BJ (cell line): ENCODE measurements around the gene DNAH8. TPM values are rescaled to one million over a fixed set of nuclear protein-coding genes. Genes with fewer than 3 reads are reported as not detected.
"Not testable (repeated sequence)": the region's sequence is repeated elsewhere in the genome, so short reads cannot be mapped to it uniquely, and the experiment has no call there.

Experiments
- CTCF ChIA-PET: fragments of 350-600 bp; formaldehyde crosslinking; extraction: SDS; loops from one replicate; lab custom pipeline; 2021; ENCODE audit warnings: antibody characterized with exemption, inconsistent platforms; lab: Yijun Ruan, JAX
- POLR2A ChIA-PET: fragments of 300-600 bp; sonication (Branson Sonifier 250); formaldehyde crosslinking; extraction: SDS; loops from one replicate; lab custom pipeline; 2021; ENCODE audit warnings: antibody characterized with exemption; lab: Charles Lee
- DNase-seq: peaks from one replicate; pipeline ENCODE4 v3.0.0-alpha.2; 2011; ENCODE audit warnings: low read depth
- H3K27me3 ChIP-seq: 2 replicates; pipeline ENCODE4 v1.6.0; 2011; ENCODE audit warnings: low read length; ENCODE audit not compliant: control insufficient read depth, insufficient read depth
- H3K36me3 ChIP-seq: 2 replicates; pipeline ENCODE4 v1.5.1; 2011; ENCODE audit warnings: low read length; ENCODE audit not compliant: control insufficient read depth, insufficient read depth
- H3K4me3 ChIP-seq: 2 replicates; pipeline ENCODE4 v1.5.1; 2011; ENCODE audit warnings: low read depth, mild to moderate bottlenecking, control low read depth, low read length
- polyA plus RNA-seq: library from polyadenylated mRNA; depleted of rRNA; stranded (reverse); fragments of >200 nt; gene quantifications from 2 replicates; pipeline ENCODE4 v1.2.3, GENCODE V29; 2011
- TF ChIP-seq, protein P1 (sequence below): IDR thresholded peaks from 2 replicates; pipeline ENCODE4 v1.5.1; 2011; ENCODE audit warnings: low read depth, mild to moderate bottlenecking, control low read depth, inconsistent platforms, low read length, moderate library complexity; ENCODE audit not compliant: insufficient read depth

DNAH8 gene
- polyA plus RNA-seq, 1 experiment, result not detected

DNA sequence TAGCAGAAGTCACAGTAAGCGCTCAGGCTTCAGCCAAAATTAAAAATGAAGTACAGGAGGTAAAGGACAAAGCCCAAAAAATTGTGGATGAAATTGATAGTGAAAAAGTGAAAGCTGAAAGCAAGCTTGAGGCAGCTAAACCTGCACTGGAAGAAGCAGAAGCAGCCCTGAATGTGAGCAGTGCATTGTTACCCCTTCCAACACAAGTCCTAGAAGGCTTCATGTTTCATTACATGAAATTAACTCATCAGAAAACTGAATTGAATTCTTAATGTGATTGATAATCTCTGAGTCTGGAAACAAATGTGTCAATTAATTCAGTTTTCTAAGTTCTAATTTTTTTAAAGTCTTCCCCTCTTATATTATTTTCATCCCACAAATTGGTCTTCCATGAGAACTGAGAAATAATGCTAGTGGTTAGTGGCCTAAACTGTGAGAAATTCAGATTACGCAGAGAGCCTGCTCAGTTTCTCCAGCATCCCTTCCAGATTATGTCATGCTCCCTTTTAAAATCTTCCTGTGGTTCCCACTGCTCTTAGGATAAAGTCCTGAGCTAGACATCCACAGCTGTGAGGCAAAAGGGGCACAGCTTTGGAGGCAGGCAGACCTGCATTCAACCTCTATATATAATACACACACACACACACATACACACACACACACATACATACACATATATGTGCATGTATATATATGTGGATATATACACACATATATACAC, 200.3 kb downstream of the DNAH8 start:
- CTCF ChIA-PET, result interaction anchor here (0.6 kb wide), 1 partner anchor 26 kb away, joined by 3 read pairs; no protein-coding TSS in a partner anchor

DNA sequence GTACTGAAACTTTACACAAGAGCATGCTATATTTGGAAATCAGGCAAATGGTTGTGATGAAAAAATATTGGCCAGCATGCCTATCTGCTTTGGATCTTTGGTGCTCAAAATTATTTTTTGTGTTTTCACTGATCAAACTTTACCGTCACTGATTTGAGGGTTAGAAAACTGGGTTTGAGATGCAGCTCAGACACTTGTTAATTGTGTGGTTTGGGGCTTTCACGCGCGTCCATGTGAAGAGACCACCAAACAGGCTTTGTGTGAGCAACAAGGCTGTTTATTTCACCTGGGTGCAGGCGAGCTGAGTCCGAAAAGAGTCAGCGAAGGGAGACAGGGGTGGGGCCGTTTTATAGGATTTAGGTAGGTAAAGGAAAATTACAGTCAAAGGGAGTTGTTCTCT, 206.4 kb downstream of the DNAH8 start:
- POLR2A ChIA-PET, CTCF ChIA-PET: not testable (repeated sequence)

More for the DNA sequence above, 200.3 kb downstream of the DNAH8 start:
- Histone ChIP-seq H3K27me3 (no peaks in the 10 kb centered on the region), H3K4me3 (no peak overlapping the region), H3K36me3 (no peaks in the 10 kb centered on the region)
- no peak for DNase-seq
- TF ChIP-seq, protein P1, sequence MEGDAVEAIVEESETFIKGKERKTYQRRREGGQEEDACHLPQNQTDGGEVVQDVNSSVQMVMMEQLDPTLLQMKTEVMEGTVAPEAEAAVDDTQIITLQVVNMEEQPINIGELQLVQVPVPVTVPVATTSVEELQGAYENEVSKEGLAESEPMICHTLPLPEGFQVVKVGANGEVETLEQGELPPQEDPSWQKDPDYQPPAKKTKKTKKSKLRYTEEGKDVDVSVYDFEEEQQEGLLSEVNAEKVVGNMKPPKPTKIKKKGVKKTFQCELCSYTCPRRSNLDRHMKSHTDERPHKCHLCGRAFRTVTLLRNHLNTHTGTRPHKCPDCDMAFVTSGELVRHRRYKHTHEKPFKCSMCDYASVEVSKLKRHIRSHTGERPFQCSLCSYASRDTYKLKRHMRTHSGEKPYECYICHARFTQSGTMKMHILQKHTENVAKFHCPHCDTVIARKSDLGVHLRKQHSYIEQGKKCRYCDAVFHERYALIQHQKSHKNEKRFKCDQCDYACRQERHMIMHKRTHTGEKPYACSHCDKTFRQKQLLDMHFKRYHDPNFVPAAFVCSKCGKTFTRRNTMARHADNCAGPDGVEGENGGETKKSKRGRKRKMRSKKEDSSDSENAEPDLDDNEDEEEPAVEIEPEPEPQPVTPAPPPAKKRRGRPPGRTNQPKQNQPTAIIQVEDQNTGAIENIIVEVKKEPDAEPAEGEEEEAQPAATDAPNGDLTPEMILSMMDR, result no peak
- POLR2A ChIA-PET, result no interaction called here

DNA sequence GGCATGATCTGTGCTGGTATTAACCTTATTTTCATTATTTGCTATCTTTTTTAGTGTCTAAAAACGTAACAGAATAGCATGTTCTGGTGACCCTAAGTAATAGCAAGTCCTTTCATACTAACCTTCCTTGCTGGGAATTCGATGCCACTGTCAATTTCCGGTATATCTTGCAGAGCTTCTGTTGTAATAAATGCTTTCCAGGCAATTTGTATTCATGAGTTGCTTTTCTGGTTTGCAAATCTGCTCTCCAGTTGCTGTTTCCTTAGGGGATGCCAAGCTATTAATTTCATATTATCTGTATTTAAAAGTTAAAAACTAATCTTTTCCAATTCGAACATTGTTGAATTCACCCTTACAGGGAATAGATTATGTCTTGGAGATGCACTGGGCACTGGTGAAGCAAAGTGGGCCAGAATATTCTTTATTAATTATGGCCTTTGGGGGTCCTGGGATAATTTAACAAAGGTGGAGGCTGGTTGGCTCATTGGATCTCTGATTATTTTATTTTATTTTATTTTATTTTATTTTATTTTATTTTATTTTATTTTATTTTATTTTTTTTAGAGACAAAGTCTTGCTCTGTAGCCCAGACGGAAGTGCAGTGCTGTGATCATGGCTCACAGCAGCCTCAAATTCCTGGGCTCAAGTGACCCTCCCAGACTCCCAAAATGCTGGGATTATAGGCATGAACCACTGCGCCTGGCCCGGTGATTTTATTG, 209.8 kb downstream of the DNAH8 start:
- no peaks in the 10 kb centered on the region for H3K36me3 ChIP-seq
- H3K4me3 ChIP-seq, result no peak overlapping the region
- DNase-seq, result no peak
- CTCF ChIA-PET, result no interaction called here
- TF ChIP-seq, protein P1, result no peak
- POLR2A ChIA-PET, result no interaction called here
- H3K27me3 ChIP-seq, result no peaks in the 10 kb centered on the region; the same call in 1 of the 2 replicates

More for the DNA sequence above, 206.4 kb downstream of the DNAH8 start:
- not testable (repeated sequence) for H3K4me3 ChIP-seq, H3K36me3 ChIP-seq, H3K27me3 ChIP-seq, DNase-seq

DNA sequence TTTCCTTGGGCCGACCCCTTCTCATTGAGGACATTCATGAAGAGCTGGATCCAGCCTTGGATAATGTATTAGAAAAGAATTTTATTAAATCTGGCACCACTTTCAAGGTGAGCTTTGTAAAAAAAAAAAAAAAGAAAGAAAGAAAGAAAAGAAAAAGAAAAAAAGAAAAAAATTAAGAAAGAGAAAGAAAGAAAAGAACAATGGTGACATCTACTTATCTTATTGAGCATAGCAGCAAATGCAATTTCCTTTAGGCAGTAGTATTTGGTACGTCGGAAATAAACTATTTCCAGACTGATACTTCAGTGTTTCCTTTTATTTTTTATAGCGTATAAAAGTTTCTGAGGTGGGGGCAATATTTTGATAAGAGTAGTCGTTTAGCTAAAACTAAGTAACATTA, 214.4 kb downstream of the DNAH8 start:
- Histone ChIP-seq H3K27me3 (no peaks in the 10 kb centered on the region), H3K36me3 (no peaks in the 10 kb centered on the region), H3K4me3 (no peak overlapping the region)
- CTCF ChIA-PET, result no interaction called here
- TF ChIP-seq, protein P1, result no peak
- DNase-seq, result no peak
- POLR2A ChIA-PET, result no interaction called here

DNA sequence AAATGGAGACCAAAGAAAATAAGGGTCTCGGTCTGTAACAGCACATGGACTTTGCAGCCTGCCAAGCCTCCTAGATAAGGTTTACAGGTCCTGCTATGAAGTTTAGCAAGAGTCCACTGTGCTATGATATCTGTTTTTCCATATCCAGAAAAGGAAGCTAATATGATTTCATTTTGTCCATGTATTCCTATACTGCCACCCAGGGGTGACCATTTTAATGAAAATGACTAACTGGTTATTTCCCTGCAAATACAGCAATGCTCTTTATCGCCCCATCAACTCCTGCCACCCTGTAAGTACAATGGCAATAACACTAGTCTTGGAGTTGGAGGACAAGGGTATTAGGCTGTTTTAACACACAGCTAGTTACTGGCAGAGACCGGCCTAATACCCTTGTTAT, 218.3 kb downstream of the DNAH8 start:
- no peaks in the 10 kb centered on the region for H3K36me3 ChIP-seq
- ChIA-PET POLR2A (no interaction called here), CTCF (no interaction called here)
- no peak for DNase-seq
- H3K27me3 ChIP-seq, result no peaks in the 10 kb centered on the region
- no peak overlapping the region for H3K4me3 ChIP-seq
- TF ChIP-seq, protein P1, result no peak
